GM19099 (cell line): Measurements from ENCODE around the gene KIF18B.

Experiments
- POLR2A ChIP-seq: IDR thresholded peaks from 3 replicates; pipeline ENCODE4 v1.6.1; 2011; ENCODE audit warnings: low read depth; ENCODE audit not compliant: insufficient read length; ENCODE audit errors: extremely low read depth

Gene KIF18B

DNA sequence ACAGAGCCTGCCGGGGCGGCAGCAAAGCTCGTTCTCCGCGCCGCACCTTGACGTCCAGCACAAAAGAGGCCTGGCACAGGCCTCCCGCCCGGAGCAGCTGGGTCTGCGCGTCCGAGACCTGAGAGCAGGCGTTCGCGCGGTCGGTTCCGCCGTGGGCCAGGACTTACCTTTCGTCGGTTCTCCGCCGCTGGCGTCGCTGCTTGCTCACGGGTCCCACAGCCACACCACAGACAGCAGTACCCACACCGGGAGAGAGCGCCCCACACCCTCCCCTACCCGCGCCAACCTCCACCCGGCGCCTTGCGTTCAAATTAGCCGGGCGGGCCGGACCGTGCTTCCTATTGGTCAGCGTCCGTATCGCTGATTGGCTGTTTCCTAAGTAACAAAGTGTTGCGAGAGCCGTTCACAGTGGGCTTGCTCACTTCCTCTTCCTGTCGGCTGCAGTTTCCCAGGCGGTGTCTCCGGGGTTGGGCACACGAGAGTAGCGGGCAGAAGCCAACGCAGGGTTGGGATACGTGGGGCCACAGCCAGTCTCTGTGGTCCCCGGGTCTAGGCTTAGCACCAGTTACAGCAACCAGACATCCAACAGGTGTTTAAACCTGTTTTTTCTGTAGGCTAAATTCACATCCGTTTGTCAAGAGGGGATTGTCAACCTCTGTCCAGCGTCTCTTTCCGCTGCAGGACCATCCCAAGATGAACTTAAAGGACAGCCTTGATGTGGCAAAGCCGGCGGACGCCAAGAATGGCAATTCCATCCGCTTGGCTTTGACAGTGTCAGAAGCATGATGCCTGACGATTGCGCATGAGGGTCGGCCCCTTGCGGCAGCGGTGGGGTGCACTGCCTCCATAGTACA is at the start of gene KIF18B:
KIF18B (minus strand) TSS at position 313 of the 854 bp plus-strand sequence. CDS start 11,429 bp downstream, outside the sequence.
- peak; percentile 92 for TF ChIP-seq POLR2A

GRCh38 chr17:44996304-44996703 is 48.7 kb upstream of the KIF18B start:
- no peak for TF ChIP-seq POLR2A

GRCh38 chr17:44995436-44996001 is 47.9 kb upstream of the KIF18B start:
- no peak for TF ChIP-seq POLR2A

DNA sequence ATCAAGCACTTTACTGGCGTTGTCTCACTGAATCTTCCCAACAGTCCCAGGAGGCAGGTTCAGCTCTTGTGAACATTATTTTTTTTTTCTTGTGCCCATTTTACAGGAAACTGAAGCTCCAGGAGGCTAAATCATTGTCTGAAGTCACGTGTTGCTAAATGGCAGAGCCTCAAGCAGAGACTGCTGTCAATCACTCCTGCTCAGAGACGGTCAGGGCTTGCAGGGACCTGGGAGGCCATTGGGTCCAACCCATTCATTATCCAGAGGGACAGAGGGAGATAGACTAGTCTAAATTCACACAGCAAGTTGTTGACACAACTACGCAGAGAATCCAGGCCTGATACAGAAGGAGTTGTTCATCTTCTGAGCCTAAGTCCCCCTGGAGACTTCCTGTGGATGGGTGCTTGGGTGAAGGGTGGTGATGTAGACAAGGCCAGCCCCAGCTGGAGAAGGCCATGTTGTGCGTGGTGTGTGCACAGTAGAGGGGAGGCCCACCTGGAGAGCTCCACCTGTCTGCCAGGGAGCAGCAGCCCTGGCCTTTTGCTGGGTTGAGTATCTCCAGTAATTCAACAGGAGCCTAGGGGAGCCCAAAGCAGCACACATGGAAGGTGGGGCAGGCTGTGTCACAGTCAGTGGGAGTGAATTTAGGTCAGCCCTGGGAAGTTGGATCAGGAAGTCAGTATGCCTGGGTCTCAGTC is 44.8 kb upstream of the KIF18B start:
- no peak for TF ChIP-seq POLR2A

DNA sequence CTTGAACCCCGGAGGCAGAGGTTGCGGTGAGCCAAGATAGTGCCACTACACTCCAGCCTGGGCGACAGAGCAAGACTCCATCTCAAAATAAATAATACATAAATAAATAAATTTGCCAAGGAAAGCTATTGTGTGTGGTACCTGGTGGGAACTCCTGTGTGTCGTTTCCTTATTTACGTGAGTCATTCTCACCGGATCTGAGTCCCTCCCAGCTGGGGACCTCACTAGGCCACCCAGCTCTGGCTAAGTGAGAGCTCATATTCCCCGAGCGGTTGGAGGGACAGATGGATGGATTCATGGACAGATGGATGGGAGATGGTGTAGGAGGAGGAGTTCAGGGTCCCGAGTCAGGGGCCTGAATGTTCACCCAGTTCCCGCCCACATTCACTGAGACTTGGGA is 43.4 kb upstream of the KIF18B start:
- TF ChIP-seq POLR2A: no peak

GRCh38 chr17:44989552-44990138 is 42.1 kb upstream of the KIF18B start:
- TF ChIP-seq POLR2A: no peak

- no peak for TF ChIP-seq POLR2A
Observed at GRCh38 chr17:44988044-44988942, 40.7 kb upstream of the KIF18B start.

- TF ChIP-seq POLR2A: no peak
Observed at GRCh38 chr17:44983563-44983962, 36.0 kb upstream of the KIF18B start.

DNA sequence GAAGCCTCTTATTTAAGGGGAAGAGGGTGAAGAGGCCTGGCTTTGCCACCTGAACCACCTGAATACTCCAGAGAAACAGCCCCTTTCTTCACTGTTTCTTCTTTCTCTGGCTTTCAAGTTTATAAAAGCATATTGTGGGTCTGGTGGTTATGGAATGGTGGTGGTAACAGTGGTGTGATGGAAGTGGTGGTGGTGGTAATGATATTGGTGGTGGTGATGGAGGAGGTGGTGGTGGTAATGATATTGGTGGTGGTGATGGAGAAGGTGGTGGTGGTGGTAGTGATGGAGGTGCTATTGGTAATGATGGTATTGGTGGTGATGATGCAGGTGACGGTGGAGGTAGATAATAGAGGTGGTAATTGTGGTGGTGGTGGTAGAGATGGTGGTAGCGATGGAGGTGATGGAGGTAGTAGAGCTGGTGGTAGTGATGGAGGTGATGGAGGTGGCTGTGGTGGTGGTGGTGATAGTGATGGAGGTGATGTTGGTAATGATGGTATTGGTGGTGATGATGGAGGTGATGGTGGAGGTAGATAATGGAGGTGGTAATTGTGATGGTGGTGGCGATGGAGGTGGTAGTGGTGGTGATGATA is 34.6 kb upstream of the KIF18B start:
- TF ChIP-seq POLR2A: no peak

DNA sequence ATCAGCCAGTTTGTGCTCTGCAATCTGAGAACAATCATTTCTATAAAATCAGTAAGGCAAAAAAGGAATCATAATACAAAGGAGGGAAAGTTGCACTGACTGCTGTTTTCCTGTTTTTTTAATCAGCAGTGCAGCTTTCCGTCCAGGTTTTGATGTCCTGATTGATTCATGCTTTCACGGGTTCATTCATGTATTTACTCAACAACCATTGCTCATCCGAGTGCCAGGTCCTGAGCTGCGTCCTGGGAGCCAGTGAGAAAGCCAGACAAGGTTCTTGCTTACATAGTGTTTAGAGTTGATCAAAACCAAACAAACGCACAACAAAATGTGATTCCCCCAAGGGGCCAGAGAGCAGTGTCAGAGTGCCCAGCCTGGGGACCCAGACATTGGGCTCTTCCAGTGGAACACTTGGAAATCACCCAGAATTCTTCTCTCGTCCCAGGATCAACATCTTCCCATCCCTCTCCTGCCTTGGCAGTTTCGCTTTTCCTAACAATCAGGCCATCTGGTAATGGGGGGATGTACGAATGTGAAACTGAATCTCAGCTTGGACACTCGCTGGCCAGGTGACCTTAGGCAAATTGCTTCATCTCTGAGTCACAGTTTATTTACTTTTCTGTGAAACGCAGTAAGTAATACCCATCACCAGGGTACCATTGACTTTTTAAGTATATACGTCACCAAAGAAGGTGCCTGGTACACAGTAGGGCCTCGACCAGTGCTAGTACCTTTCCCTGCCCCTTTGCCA is 33.8 kb upstream of the KIF18B start:
- no peak for TF ChIP-seq POLR2A

GRCh38 chr17:44979426-44979995 is 31.9 kb upstream of the KIF18B start:
- TF ChIP-seq POLR2A: no peak

GRCh38 chr17:44978807-44979206 is 31.2 kb upstream of the KIF18B start:
- no peak for TF ChIP-seq POLR2A

DNA sequence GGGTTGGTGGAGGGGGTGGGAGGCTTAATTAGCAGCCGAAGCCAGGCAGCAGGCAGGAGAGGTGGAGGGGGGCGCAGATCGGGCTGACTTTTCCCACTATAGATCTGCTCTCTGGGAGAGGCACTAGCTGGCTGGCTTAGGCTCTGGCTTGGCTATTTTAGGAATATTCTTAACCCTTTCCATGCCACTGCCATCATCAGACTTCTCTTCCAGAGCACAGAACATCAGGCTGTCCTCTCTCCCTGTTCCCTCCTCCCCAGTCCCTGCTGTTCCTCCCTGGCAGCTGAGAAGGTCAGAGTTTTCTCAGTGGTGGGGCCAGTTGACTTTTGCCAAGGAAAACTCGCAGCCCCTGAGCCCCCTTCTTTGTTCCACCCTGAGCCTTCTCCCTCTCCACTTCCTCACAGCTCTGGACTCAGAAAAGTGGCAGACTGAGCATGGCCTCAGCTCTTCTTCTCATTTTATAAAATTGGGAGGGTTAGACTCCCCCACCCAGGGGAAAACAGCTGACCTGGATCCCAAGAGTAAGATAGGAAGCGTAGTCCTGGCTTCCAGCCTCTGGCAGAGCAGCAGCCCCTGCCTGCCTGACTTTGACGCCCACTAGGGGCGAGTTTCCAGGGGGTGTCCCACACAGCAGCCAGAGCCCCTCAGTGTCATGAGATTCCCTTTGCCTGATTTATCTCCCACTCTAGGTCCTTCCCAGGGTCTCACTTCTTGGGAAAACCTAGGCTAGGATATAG is 30.4 kb upstream of the KIF18B start:
- no peak for TF ChIP-seq POLR2A

DNA sequence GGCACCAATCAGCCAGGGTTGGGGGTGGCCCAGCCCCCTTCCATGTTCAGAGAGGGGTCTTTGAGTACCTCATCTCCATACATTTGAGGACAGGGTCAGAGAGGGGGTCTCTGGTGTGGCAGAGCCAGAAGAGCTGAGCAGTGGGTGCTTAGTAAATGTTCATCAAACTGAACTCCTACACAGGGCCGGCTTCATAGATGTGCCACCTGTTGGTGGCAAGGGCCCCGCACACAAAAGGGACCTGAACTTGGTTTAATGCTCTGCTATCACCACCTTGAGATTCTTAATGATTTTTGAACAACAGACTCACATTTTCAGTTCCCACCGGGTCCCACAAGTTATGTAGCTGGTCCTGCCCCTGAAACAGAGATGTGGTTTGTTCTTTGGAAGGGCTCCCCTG is 29.5 kb upstream of the KIF18B start:
- TF ChIP-seq POLR2A: no peak
